ENCODE results near the gene PRKCA.
"Not testable (repeated sequence)": the region's sequence is repeated elsewhere in the genome, so short reads cannot be mapped to it uniquely, and the experiment has no call there.

The PRKCA gene

DNA sequence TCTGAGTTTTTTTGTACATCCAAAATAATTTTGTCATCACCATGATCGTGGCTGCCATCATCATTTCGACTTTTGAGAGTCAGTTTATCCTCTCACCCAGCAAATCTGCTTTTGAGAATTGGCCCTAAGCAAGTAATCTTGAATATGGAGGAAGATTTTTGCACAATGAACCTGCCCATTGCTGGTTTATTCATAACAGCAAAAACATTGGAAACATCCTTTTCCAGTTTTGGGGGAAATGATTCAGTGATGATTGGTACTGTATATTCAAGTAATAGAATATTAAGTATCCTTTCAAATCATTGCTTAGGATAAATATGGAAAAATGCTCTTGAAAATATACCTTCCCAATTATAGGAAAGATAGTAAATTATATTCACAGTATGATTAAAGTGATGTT lies 53.1 kb downstream of the PRKCA start:
- DNase-seq = no peak

GRCh38 chr17:66357037-66357436 lies 54.6 kb downstream of the PRKCA start:
- DNase-seq = no peak

GRCh38 chr17:66359351-66359750 lies 56.9 kb downstream of the PRKCA start:
- no peak for DNase-seq

DNA sequence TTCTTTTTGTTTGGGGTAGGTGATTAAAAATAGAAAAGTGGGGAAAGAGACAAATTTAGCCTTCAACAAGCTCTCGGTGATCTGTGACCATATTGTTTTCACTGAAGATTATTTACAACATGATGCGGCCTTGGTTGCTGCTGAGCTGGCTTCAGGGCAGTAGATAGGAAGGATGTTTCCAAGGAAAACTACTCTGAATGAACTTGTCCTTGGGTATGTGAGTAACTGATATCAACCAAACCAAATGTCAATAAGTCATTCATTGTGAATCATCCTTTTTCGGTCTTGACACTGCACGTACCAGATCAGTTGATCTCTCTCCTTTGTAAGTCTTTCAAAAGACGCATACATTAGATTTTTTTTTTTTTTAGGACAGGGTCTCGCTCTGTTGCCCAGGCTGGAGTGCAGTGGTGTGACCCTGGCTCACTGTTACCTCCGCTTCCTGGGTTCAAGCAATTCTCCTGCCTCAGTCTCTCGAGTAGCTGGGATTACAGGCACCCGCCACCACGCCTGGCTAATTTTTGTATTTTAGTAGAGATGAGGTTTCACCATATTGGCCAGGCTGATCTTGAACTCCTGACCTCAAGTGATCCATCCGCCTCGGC lies 58.6 kb downstream of the PRKCA start:
- not testable (repeated sequence) for DNase-seq

- no peak for DNase-seq
Observed at GRCh38 chr17:66364508-66364907, 62.1 kb downstream of the PRKCA start.

GRCh38 chr17:66364990-66365490 lies 62.6 kb downstream of the PRKCA start:
- peak; percentile 9 for DNase-seq

DNA sequence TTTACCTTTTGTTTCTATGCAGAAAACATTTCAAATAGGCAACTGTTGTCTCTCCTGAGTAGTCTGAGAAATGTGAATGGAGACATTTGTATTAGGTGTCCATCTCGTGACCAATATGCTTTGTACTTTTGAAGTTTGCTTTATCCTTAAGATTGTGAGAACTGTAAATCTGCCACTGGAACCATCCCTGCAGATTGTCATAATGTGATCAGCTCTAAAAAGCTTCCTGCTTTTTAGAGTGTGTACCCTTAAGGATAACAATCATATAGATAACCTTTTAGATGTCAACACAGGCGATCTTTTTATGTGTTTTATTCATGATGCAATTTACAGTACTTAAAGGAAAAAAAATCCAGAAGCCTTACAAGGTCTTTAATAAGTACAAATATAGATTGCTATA lies 63.5 kb downstream of the PRKCA start:
- DNase-seq = no peak

DNA sequence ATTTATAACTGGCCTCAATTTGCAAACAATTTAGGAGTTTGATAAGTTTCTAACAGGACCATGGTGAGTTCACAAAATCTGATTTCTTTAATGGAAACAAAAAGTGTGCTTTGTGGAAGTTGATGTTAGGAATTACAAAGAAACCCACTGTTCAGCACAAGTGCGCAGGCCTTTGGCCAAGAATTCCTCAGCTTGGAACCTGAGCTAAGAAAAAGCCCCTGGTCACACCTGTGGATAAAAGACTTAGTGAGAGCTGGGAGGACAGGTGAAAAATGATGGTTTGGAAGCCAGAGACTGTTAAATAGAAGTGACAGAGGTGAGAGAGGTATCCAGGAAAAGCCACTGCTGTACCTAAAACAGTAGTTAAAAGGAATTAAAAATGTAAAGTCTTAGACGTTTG lies 64.7 kb downstream of the PRKCA start:
- DNase-seq = no peak

GRCh38 chr17:66369830-66370229 lies 67.4 kb downstream of the PRKCA start:
- no peak for DNase-seq

DNA sequence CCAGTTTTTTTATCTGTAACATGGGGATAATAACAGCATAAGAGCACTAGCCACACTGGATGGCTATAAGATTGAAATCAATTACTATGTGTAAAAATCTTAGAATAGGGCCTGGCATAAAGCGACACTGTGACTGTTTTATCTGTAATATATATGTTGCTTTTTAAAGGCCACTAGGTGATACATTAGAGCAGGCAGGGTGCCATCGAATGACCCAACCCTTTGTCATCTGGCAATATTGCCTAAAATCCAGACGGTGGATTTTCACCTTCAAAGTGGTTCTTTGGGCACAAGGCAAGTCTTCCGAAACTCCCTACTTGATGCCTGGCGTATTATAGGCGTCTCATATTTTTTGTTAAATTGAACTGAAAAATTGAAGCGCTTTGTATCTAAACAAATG lies 69.1 kb downstream of the PRKCA start:
- no peak for DNase-seq

- DNase-seq = no peak
Observed at GRCh38 chr17:66372182-66372581, 69.8 kb downstream of the PRKCA start.

DNA sequence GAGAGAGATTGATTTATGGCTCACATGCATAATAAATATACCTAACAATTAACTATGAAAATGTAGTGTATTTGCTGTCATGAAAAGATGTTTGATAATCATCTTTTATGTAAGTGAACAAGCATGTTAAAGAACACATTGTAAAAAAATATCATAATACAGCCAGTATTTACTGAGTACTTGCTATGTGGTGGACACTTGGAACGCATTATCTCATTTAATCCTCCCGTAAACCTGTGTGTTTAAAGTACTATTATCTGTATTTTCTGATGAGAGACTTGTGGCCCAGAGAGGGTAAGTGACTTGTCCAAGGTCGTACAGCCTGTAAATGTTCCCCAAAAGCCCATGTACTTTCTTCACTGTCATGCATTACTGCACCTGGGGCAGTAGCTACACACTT lies 70.7 kb downstream of the PRKCA start:
- DNase-seq = no peak

DNA sequence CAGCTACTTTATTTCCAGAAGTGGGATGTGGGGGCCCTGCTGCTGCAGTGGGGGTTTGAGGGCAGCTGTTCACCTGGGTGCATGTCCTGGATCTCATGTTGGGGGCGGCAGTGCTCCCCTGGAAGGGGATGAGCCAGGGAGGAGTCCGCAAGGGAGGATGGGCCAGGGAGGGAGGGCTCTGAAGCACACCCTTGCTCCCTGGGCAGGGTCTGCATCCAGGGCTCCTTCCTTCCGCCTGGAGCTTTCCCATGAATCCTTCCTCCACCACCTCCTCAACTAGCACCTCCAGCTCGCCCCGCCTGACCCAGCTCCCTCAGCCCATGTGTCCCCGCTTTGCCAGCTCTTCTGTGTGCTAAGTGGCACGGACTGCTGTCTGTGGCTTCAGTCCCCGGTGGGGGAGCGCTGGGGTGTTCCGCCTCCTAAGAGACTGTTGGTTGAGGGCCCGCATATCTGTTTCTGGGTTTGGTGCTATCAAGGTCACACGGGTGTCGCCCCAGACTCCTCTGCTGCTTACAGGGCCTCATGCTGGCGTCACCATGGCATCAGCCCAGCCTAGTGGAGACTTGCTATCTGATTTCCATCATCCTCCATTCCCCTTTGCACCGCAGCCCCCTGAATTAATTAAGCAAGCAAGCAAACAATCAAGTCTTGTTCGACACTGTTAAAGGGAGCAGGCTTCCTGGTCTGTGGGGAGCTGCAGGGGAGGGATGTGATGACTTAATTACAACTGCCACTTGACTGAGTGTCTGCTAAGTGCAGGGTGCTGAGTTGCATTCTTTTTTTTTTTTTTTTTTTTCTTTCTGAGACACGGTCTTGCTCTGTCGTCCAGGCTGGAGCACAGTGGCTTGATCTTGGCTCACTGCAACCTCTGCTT lies 71.8 kb downstream of the PRKCA start:
- DNase-seq = peak; percentile 47

GRCh38 chr17:66375121-66375520 lies 72.7 kb downstream of the PRKCA start:
- no peak for DNase-seq

DNA sequence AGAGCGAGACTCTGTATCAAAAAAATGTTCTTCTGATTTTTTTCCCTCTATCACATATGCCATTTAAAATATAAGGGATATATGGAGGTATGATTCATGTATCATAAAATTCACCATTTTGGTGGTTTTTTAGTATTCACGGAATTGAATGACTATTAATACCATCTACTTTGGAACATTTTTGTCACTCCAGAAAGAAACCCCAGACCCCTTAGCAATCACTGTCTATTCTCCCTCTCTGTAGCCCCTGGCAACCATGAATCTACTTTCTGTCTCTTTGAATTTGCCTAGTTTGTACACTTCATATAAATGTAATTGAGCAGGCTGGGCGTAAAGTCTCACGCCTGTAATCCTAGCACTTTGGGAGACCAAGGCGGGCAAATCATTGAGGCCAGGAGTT lies 75.9 kb downstream of the PRKCA start:
- no peak for DNase-seq

- DNase-seq = no peak
Observed at GRCh38 chr17:66379544-66379943, 77.1 kb downstream of the PRKCA start.

- no peak for DNase-seq
Observed at GRCh38 chr17:66379996-66380395, 77.6 kb downstream of the PRKCA start.

DNA sequence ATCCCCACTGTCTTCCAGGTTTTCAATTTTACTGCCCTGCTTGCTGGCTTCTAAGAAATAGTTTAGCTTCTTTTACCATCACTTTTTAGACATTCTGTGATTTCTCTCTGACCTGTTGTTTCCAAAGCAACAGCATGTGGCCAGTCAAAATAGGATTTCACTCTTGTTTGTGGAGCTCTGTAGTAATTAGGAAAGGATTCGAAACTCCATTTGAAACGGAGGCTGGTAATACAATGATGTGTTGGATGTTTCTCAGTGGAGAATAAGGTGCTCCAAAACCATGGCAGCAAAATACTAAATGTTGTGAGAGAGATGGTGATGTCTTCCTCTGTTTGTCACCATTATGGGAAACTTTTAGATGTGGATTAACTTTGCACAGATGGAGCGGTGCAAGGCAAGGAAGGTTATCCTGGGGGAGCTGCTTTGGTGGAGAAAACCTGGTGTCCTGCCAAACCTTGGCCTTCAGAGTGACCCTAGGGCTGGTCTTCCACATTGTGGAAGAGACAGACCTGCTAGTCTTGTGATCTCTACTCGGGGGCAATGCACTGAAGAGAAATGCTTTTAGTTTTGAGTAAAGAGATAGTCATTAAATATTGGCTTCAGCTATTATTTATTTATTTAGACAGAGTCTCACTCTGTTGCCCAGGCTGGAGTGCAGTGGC lies 79.4 kb downstream of the PRKCA start:
- no peak for DNase-seq

GRCh38 chr17:66383333-66383732 lies 80.9 kb downstream of the PRKCA start:
- DNase-seq = no peak

DNA sequence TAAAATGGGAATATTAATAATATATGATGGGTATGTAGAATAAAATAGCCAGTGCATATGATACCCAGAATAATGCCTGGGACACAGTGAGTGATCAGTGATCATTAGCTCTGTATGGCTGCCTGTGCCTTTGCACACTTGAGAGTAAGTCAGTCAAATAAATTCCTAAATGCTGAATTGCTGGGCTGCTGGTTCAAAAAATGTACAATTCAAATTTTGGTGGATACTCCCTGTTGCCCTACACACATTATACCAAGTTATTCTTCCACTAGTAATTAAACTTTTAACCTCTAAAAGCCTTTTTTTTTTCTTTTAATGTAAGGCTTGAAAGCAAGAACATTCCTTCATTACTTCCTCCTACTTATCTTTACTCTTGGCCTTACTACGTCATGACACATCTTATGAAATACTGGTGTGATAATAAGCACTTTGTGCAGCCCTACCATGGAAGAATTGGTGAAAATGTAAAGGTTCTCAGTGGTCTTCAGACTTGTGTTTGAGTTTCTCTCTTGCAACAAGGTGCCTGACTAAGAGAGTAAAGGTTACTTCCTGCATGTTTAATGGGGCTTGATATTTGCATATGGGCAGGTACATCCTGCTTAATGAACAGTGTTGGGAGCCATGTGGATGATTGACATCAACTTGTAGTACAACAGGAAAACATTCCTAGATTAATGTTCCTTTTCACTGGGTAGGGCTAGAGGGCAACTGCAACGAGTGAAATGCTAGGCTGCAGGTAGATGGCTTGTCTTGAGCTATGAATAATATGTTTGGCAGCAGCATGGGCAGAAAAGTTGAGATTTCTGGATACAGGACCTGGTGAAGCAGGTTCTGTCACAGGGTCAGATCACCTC lies 84.3 kb downstream of the PRKCA start:
- DNase-seq = no peak

- DNase-seq = no peak
Observed at GRCh38 chr17:66387392-66387981, 85.1 kb downstream of the PRKCA start.

- DNase-seq = no peak
Observed at GRCh38 chr17:66392783-66393437, 90.5 kb downstream of the PRKCA start.
